Activated naive CD4-positive, alpha-beta T cell treated with anti-CD3 and anti-CD28 coated beads for 36 hours (primary cell): ENCODE results near the gene RASGEF1C. TPM values are rescaled to one million over a fixed set of nuclear protein-coding genes. Genes with fewer than 3 reads are reported as not detected.
"Not testable (repeated sequence)": the region's sequence is repeated elsewhere in the genome, so short reads cannot be mapped to it uniquely, and the experiment has no call there.

Experiments used
- CTCF ChIA-PET: fragments of 350-600 bp; sonication (Branson Sonifier 250); formaldehyde crosslinking; loops from one replicate; lab custom pipeline; 2021; ENCODE audit warnings: antibody characterized with exemption; lab: Charles Lee
- DNase-seq: peaks from one replicate; pipeline ENCODE4 v3.0.0-alpha.2; 2020
- H3K27ac Mint-ChIP-seq: one replicate; pipeline ENCODE4 v1.8.0; 2021; ENCODE audit warnings: mild to moderate bottlenecking, mixed read lengths
- H3K27me3 Mint-ChIP-seq: one replicate; pipeline ENCODE4 v1.8.0; 2021; ENCODE audit warnings: low read depth, mixed read lengths
- H3K36me3 Mint-ChIP-seq: one replicate; pipeline ENCODE4 v1.8.0; 2021; ENCODE audit warnings: low read depth, mixed read lengths
- H3K4me1 Mint-ChIP-seq: one replicate; pipeline ENCODE4 v1.8.0; 2021; ENCODE audit warnings: low read depth, mixed read lengths
- H3K4me3 Mint-ChIP-seq: one replicate; pipeline ENCODE4 v1.8.0; 2021; ENCODE audit warnings: mild to moderate bottlenecking, moderate library complexity, mixed read lengths
- H3K9me3 Mint-ChIP-seq: one replicate; pipeline ENCODE4 v1.8.0; 2021; ENCODE audit warnings: mixed read lengths
- intact Hi-C: fragments of 100-400 bp; cut with micrococcal nuclease; formaldehyde crosslinking; loops from one replicate; pipeline ENCODE4 v1.15.1; 2023
- total RNA-seq, 2 experiments: library from RNA; stranded (reverse); gene quantifications; one replicate each; pipeline ENCODE4 v1.2.3, GENCODE V29; 2021

The RASGEF1C gene
- total RNA-seq, 2 experiments from 2014 or later = not detected

DNA sequence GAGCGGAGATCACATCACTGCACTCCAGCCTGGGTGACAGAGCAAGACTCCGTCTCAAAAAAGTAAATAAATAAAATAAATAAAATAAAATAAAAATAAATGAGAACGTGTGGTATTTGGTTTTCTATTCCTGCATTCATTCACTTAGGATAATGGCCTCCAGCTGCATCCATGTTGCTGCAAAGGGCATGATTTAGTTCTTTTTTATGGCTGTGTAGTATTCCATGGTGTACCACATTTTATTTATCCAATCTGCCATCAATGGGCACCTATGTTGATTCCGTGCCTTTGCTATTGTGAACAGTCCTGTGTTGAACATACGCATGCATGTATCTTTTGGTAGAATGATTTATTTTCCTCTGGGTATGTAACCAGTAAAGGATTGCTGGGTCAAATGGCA, 8.8 kb upstream of the RASGEF1C start:
- intact Hi-C loops = no loop called here
- Mint-ChIP-seq H3K27me3 (peaks cover under 1% of the 10 kb centered on the region), H3K4me1 (no peaks in the 10 kb centered on the region), H3K27ac (no peak overlapping the region), H3K36me3 (peaks cover 6% of the 10 kb centered on the region), H3K4me3 (no peak overlapping the region), H3K9me3 (peaks cover 46% of the 10 kb centered on the region)
- CTCF ChIA-PET = no interaction called here
- no peak for DNase-seq

DNA sequence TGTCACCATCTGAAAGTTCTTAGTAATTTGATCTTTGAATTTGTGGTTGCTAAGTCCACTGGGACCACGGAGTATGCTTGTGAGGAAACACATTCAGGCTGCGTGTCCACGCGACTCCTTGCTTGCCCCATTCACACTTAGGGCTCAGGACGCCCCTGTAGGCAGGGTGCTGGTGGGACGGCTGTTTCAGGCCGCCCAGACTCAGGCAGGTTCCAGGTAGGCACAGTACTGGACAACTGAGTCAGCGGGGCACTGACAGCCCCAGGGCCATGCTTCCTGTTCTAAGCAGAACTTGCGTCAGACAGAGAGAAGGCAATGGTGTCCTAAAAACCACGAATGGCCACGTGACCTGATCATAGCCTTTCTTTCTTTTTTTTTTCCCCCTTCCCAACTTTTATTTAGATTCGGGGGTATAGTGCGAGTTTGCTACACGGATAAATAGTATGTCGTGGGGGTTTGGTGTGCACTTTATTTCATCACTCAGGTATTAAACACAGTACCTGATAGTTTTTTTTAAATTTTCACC, 7.7 kb upstream of the RASGEF1C start:
- no peaks in the 10 kb centered on the region for H3K36me3 Mint-ChIP-seq
- CTCF ChIA-PET = no interaction called here
- peaks cover 38% of the 10 kb centered on the region for H3K9me3 Mint-ChIP-seq
- intact Hi-C loops = no loop called here
- H3K4me3 Mint-ChIP-seq = no peak overlapping the region
- DNase-seq = no peak
- H3K4me1 Mint-ChIP-seq = no peaks in the 10 kb centered on the region
- peaks cover 6% of the 10 kb centered on the region for H3K27me3 Mint-ChIP-seq
- no peak overlapping the region for H3K27ac Mint-ChIP-seq

DNA sequence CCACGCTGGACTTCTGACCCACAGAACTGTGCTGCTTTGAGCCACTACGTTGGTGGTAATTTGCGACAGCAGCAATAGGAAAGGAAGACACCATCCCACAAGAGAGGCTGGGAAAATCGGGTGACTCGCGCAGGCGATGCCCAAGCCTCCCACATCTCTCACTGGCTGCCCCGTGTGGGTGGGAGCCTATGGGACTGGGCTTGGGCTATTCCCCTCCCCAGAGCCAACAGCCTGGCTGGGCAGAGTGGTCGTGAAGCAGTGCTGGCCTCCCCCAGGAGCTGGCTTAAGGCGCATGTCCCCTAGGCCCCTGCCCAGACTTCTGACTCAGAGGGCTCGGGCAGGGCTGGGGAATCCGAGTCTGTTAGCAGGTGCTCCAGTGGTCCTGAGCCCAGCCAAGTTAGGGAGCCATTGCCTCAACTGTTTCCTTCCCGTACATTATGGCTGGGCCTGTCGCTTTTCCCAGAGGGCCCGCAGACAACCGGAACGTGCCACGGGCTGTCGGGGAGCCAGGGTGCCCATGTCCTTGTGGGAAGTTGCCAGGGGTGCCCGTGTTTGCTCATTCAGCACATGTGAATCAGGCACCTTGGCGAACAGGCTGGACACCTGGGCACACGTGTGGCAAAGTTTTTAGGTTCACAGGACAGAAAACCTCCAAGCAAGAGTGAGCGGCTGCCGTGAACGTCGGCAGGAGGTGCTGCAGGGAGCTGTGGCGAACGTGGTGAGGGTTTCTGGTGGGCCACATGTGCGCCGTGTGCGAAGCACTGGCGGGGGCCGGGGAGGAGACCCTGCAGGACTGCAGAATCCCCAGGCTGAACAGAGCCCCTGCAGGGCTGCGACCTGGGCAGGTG, 7.0 kb upstream of the RASGEF1C start:
- CTCF ChIA-PET = no interaction called here
- Mint-ChIP-seq H3K36me3 (no peaks in the 10 kb centered on the region), H3K4me1 (no peaks in the 10 kb centered on the region), H3K9me3 (peaks cover 38% of the 10 kb centered on the region), H3K27ac (no peak overlapping the region), H3K4me3 (no peak overlapping the region), H3K27me3 (peaks cover 8% of the 10 kb centered on the region)
- no peak for DNase-seq
- intact Hi-C loops = no loop called here

DNA sequence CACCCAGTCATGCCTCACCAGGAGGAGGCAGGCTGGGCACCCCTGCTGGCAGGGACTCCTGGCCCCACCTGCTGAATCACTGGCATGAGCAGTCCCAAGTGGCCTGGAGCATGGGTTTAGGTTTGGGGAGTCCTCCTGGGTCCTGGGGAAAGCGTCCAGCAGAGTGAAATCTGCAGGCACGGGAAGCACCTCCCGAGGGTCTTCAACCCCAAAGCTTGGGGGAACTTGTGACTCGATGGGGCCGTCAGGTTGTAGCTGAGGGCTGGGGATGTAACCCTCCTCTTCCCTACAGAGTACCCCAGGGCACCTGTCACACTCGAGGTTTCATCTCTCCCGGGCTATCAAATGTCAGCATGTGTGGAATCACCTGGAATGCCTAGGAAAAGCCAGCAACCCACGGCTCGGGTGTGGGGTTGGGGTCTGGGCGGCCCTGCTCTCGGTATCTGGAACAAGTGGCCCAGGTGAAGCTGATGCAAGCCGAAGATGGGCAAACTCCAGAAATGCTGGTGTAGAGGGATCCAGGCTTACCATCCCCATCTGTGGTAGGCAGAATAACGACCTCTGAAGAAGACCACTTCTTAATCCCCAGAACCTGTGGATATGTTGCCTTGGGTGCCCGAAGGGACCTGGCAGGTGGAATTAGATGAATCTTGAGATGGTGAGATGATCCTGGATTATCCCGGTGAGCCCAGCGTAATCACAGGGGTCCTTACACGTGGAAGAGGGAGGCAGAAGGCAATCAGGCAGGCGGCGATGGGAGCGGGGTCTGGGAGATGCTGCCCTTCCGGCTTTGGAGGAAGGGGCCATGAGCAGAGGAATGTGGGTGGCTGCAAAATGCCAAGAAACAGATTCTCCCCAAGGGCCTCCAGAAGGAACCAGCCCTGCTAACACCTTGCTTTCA, 6.1 kb upstream of the RASGEF1C start:
- Mint-ChIP-seq H3K4me1 (no peaks in the 10 kb centered on the region), H3K27ac (no peak overlapping the region), H3K27me3 (peaks cover 13% of the 10 kb centered on the region), H3K9me3 (peaks cover 35% of the 10 kb centered on the region), H3K4me3 (no peak overlapping the region), H3K36me3 (no peaks in the 10 kb centered on the region)
- intact Hi-C loops = no loop called here
- no peak for DNase-seq
- CTCF ChIA-PET = interaction anchor here (0.6 kb wide), 1 partner anchor 295 kb away, joined by 3 read pairs; no protein-coding TSS in a partner anchor

DNA sequence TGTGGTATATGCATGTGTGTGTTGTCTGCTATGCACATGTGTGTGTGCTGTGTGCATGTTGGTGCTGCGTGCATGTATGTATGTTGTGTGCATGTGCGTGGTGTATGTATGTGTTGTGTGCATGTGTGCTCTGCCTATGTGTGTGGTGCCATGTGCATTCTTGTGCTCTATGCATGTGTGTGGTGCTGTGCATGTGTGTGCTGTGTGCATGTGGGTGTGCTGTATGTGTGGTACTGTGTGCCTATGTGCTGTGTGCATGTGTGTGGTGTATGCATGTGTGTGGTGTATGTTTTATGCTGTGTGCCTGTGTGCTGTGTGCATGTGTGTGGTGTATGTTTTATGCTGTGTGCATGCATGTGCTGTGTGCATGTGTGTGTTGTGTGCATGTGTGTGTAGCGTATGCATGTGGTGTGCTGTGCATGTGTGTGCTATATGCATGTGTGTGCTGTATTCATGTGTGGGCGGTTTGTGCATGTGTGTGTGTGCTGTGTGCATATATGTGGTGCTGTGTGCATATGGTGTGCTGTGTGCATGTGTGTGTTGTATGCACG, 4.7 kb upstream of the RASGEF1C start:
- H3K27me3 Mint-ChIP-seq = peaks cover 17% of the 10 kb centered on the region
- CTCF ChIA-PET = interaction anchor here (0.6 kb wide), 1 partner anchor 45 kb away, joined by 3 read pairs; no protein-coding TSS in a partner anchor
- H3K4me3 Mint-ChIP-seq = no peak overlapping the region
- H3K36me3 Mint-ChIP-seq = no peaks in the 10 kb centered on the region
- peaks cover 25% of the 10 kb centered on the region for H3K9me3 Mint-ChIP-seq
- no peak overlapping the region for H3K27ac Mint-ChIP-seq
- intact Hi-C loops = no loop called here
- DNase-seq = no peak
- H3K4me1 Mint-ChIP-seq = no peaks in the 10 kb centered on the region

DNA sequence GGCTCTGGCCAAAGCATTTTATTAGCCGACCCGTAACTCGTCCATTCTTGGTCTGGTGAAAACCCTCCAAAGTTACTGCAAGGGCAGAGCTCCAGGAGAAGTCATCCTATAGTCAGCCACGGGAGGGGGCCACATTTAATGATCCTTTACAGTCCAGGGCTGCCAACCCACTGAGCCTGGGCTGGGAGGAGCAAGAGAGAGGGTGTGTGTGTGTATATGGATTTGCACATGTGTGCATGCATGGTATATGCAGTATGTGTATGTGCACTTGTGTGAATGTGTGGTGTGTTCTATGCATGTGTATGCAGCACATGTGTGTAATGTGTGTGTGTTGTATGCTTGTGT, 4.2 kb upstream of the RASGEF1C start:
- CTCF ChIA-PET = interaction anchor here (0.6 kb wide), 1 partner anchor 46 kb away, joined by 3 read pairs; no protein-coding TSS in a partner anchor
- no peak overlapping the region for H3K4me3 Mint-ChIP-seq
- H3K27me3 Mint-ChIP-seq = peaks cover 20% of the 10 kb centered on the region
- DNase-seq = no peak
- H3K27ac Mint-ChIP-seq = no peak overlapping the region
- intact Hi-C loops = no loop called here
- H3K9me3 Mint-ChIP-seq = peaks cover 20% of the 10 kb centered on the region
- no peaks in the 10 kb centered on the region for H3K36me3 Mint-ChIP-seq
- H3K4me1 Mint-ChIP-seq = peaks cover 3% of the 10 kb centered on the region

DNA sequence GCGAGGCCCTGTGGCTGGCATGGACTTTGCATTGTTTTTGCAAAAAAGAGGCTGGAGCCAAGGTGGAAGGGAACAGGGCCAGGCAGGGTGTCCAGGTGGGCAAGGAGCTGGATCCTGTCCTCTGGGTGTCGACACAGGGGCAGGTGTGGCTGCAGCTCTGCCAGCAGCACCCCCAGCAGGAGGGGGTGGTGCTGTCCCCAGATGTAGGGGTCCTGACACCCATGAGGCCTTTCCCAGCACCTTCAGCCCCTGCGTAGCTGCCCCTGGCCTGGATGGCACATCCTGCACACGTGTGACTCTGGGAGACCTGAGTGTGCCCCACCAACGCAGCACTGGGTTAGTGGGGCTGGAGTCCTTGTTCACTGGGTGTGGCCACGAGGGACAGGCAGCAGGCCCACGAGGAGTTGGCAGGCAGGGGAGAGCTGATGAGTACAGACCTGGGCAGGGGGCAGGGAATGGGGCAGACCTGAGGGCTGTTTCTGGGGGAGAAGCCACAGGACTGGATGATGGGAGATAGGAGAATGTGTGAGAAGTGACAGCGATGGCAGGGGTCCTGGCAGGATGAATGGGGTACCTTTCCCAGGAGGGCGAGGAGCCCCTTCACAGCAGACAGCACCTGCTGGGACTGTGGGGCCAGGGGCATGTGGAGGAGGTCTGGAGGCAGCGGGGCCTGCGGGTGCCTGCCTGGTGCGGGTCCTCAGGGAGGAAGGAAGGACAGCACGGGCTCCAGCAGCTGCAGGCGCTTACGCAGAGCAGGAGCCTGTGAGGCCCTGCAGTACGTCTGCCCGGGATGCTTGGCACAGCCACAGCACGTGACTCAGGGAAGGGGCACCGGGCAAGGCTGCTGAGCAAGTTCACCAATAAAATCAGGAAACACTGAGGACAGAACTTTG, 3.6 kb upstream of the RASGEF1C start:
- Mint-ChIP-seq H3K36me3 (no peaks in the 10 kb centered on the region), H3K27me3 (peaks cover 26% of the 10 kb centered on the region), H3K4me1 (peaks cover 5% of the 10 kb centered on the region), H3K9me3 (peaks cover 14% of the 10 kb centered on the region), H3K27ac (no peak overlapping the region), H3K4me3 (no peak overlapping the region)
- intact Hi-C loops = no loop called here
- DNase-seq = no peak
- CTCF ChIA-PET = no interaction called here

DNA sequence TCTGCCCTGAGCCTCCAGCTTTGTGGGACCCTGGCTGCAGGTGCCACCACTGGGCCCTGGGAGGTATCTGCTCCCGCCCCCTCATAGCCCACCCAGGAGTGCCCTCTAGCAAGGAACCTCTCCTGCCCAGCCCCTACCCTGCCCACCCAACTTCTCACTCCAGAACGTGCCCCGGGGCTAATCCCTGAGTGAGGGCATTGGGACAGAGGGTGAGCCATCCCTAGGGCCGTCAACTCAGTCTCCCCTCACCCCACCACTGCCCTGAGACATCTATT, 2.7 kb upstream of the RASGEF1C start:
- H3K4me1 Mint-ChIP-seq = peaks cover 5% of the 10 kb centered on the region
- peaks cover 13% of the 10 kb centered on the region for H3K9me3 Mint-ChIP-seq
- CTCF ChIA-PET = no interaction called here
- no peaks in the 10 kb centered on the region for H3K36me3 Mint-ChIP-seq
- DNase-seq = no peak
- peaks cover 32% of the 10 kb centered on the region for H3K27me3 Mint-ChIP-seq
- intact Hi-C loops = no loop called here
- H3K4me3 Mint-ChIP-seq = no peak overlapping the region
- H3K27ac Mint-ChIP-seq = no peak overlapping the region

DNA sequence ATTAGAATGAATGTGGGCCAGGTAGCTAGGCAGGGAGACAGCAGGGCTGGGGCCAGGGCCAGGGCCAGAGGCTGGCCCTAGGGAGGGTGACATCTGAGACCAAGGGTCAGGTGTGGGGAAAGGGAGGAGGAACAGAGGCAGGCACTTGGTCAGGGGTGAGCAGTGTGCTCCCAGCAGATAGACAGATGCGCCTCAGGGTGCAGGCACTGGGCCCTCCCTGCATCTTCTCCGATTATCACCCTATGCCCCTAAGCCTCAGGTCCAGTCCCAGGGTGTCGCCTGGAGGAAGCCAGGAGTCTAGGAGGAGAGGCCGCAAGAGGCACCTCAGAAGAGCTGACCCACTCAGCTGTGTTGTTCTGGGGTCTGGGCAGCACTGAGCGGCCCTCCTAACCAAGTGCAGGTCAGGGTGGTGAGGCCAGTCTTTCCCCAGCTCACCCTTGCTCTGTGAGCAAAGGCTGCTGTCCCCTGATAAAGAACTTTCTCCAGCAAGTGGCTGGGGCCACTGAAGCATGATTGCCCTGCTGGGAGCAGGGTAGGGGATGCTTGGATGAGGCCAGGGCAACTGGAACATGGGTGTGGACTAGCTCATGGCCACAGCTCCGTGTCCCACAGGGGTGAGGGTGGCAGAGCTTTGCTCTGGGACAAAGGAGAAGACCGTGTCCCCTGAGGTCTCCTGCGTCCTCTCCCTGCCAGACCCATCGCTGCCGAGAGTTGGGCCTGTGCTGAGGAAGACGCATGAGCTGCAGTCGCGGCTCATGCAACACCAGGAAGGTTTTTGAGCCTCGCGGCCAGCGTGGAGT, 2.1 kb upstream of the RASGEF1C start:
- no peak for DNase-seq
- CTCF ChIA-PET = interaction anchor here (0.7 to 1.0 kb wide), 3 partner anchors 64 to 260 kb away, joined by 3 read pairs; no protein-coding TSS in a partner anchor

DNA sequence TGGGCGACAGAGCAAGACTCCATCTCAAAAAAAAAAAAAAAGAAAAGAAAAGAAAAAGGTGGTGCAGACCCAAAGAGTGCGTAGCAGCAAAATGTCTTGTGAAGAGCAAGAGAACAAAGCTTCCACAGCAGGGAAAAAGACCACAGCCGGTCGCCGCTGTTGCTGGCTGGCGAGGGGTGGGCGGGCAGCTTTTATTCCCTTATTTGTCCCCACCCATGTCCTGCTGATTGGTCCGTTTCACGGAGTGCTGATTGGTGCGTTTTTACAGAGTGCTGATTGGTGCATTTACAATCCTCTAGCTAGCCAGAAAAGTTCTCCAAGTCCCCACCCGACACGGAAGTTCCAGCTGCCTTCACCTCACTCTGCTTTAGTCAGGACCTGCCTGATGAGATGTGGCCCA, 1.1 kb upstream of the RASGEF1C start:
- CTCF ChIA-PET = interaction anchor here (0.6 to 2.3 kb wide), 7 partner anchors 15 to 432 kb away, joined by 3 to 8 read pairs (median 3); no protein-coding TSS in a partner anchor
- intact Hi-C loops, H3K4me3 Mint-ChIP-seq: not testable (repeated sequence)

More for the DNA sequence above, 2.1 kb upstream of the RASGEF1C start:
- Mint-ChIP-seq H3K4me3 (no peak overlapping the region), H3K27ac (no peak overlapping the region), H3K27me3 (peaks cover 34% of the 10 kb centered on the region), H3K9me3 (peaks cover 12% of the 10 kb centered on the region), H3K4me1 (peaks cover 5% of the 10 kb centered on the region), H3K36me3 (no peaks in the 10 kb centered on the region)
- intact Hi-C loops = no loop called here

More for the DNA sequence above, 1.1 kb upstream of the RASGEF1C start:
- peaks cover 34% of the 10 kb centered on the region for H3K27me3 Mint-ChIP-seq
- H3K36me3 Mint-ChIP-seq, H3K4me1 Mint-ChIP-seq, H3K9me3 Mint-ChIP-seq, DNase-seq, H3K27ac Mint-ChIP-seq: not testable (repeated sequence)
